ENCODE results near the gene CAD. TPM values are rescaled to one million over a fixed set of nuclear protein-coding genes. Genes with fewer than 3 reads are reported as not detected.
A peak's percentile ranks its signal among the peaks of the same experiment; 100 is the strongest.

CAD gene
- total and polyA plus RNA-seq, 10 of the 15 experiments (the other 5 are each of a cell fraction or from before 2014, with no cell fraction given) = 7.6 to 119 (median 50.7) TPM

GRCh38 chr2:27185331-27186026 lies 31.7 kb upstream of the CAD start:
- Histone ChIP-seq H3K4me2 (ENCODE audit: control insufficient read depth, insufficient read depth) (no peak overlapping the region), H2AFZ (ENCODE audit: control insufficient read depth, low read depth, low read length) (peak overlapping the region; percentile 18; the same call in 1 of the 2 replicates), H3K9ac (ENCODE audit: control insufficient read depth, insufficient read depth, low read length) (no peak overlapping the region), H3K4me1 (ENCODE audit: control insufficient read depth, insufficient read depth, low read length) (no peaks in the 10 kb centered on the region), H3K4me3 (no peak overlapping the region), H3K36me3 (ENCODE audit: control insufficient read depth in 2 of 2, insufficient read depth in 2 of 2, low read length in 1 of 2) (no peaks in the 10 kb centered on the region), H3K27ac (ENCODE audit: control insufficient read depth, insufficient read depth) (no peak overlapping the region), H3K27me3 (replicated peaks in 1 of 2; ENCODE audit: control insufficient read depth in 2 of 2, insufficient read depth in 2 of 2, low read length in 1 of 2) (no peaks in the 10 kb centered on the region), H3K79me2 (ENCODE audit: control insufficient read depth, insufficient read depth, low read length) (no peaks in the 10 kb centered on the region), H3K9me3 (replicated peaks; ENCODE audit: control insufficient read depth, insufficient read depth, low read length) (no peaks in the 10 kb centered on the region), H4K20me1 (ENCODE audit: control insufficient read depth, insufficient read depth) (no peaks in the 10 kb centered on the region)
- WGBS (ENCODE audit: insufficient coverage, insufficient replicate concordance, low lambda C conversion rate, missing lambda C conversion rate) = 30% methylated on average over 6 of the region's 6 CpGs
- CTCF ChIA-PET = interaction anchor here (0.8 to 1.7 kb wide), 3 partner anchors 10 to 24 kb away, joined by 3 read pairs; no protein-coding TSS in a partner anchor
- no peak for FAIRE-seq
- intact Hi-C loops (cut with micrococcal nuclease; ENCODE audit: unreplicated experiment) (no loop called here), in situ Hi-C loops (cut with MboI) (no loop called here)
- RAD21 ChIA-PET (ENCODE audit: unreplicated experiment) = interaction anchor here (1.4 kb wide), 1 partner anchor 15 kb away, joined by 3 read pairs; no protein-coding TSS in a partner anchor
- TF ChIP-seq ZBED1 (IDR thresholded peaks at IDR 0.05; ENCODE audit: borderline replicate concordance) (no peak), SPI1 (IDR thresholded peaks at IDR 0.05; ENCODE audit: borderline replicate concordance, insufficient read depth, low read depth, low read length) (peak; percentile 27; the same call in 1 of the 2 replicates)
- no peak for ATAC-seq
- SMC1A ChIA-PET (ENCODE audit: uncharacterized antibody, unreplicated experiment) = interaction anchor here (0.9 kb wide), 1 partner anchor 79 kb away, joined by 4 read pairs; no protein-coding TSS in a partner anchor
- POLR2A ChIA-PET = no interaction called here
- DNase-seq (ENCODE audit: low read depth, low spot score) = no peak
- no TSS peak for BruUV-seq (replicated peaks)

GRCh38 chr2:27186613-27187345 lies 30.4 kb upstream of the CAD start:
- Histone ChIP-seq H4K20me1 (ENCODE audit: control insufficient read depth, insufficient read depth) (no peaks in the 10 kb centered on the region), H2AFZ (ENCODE audit: control insufficient read depth, low read depth, low read length) (no peak overlapping the region), H3K4me2 (ENCODE audit: control insufficient read depth, insufficient read depth) (no peak overlapping the region), H3K27ac (ENCODE audit: control insufficient read depth, insufficient read depth) (no peak overlapping the region), H3K36me3 (ENCODE audit: control insufficient read depth in 2 of 2, insufficient read depth in 2 of 2, low read length in 1 of 2) (no peaks in the 10 kb centered on the region), H3K79me2 (ENCODE audit: control insufficient read depth, insufficient read depth, low read length) (no peaks in the 10 kb centered on the region), H3K9ac (ENCODE audit: control insufficient read depth, insufficient read depth, low read length) (no peak overlapping the region), H3K27me3 (replicated peaks in 1 of 2; ENCODE audit: control insufficient read depth in 2 of 2, insufficient read depth in 2 of 2, low read length in 1 of 2) (no peaks in the 10 kb centered on the region), H3K9me3 (replicated peaks; ENCODE audit: control insufficient read depth, insufficient read depth, low read length) (no peaks in the 10 kb centered on the region), H3K4me1 (ENCODE audit: control insufficient read depth, insufficient read depth, low read length) (no peaks in the 10 kb centered on the region), H3K4me3 (no peak overlapping the region)
- in situ Hi-C loops (cut with MboI) = no loop called here
- ATAC-seq (no peak), DNase-seq (ENCODE audit: low read depth, low spot score) (no peak), FAIRE-seq (no peak)
- WGBS (ENCODE audit: insufficient coverage, insufficient replicate concordance, low lambda C conversion rate, missing lambda C conversion rate) = 20% methylated on average over 6 of the region's 6 CpGs
- SMC1A ChIA-PET (ENCODE audit: uncharacterized antibody, unreplicated experiment) = interaction anchor here (1.4 kb wide), 1 partner anchor 93 kb away, joined by 4 read pairs; no protein-coding TSS in a partner anchor
- no TSS peak for BruUV-seq (replicated peaks)
- CTCF ChIA-PET = interaction anchor here (0.5 to 1.5 kb wide), 3 partner anchors 11 to 293 kb away, joined by 3 to 5 read pairs (median 4); partner anchors contain the start of gene PREB
- RAD21 ChIA-PET (ENCODE audit: unreplicated experiment) = no interaction called here
- intact Hi-C loops (cut with micrococcal nuclease; ENCODE audit: unreplicated experiment) = no loop called here
- POLR2A ChIA-PET = no interaction called here
- TF ChIP-seq ZNF384 (IDR thresholded peaks at IDR 0.05; ENCODE audit: borderline replicate concordance, low read depth, low read length) = no peak
- TF ChIP-seq ZBTB11 (CRISPR knock-in tag; IDR thresholded peaks at IDR 0.05) = no peak
- TF ChIP-seq POU2F2 (IDR thresholded peaks at IDR 0.05; ENCODE audit: borderline replicate concordance, low read depth, low read length) = no peak
- no peak for TF ChIP-seq REST (IDR thresholded peaks at IDR 0.05; ENCODE audit: low read depth, low read length)
- TF ChIP-seq CREM (IDR thresholded peaks at IDR 0.05; ENCODE audit: low read depth) = no peak
- TF ChIP-seq RFX5 (IDR thresholded peaks at IDR 0.05; ENCODE audit: low read depth, low read length) = no peak

Measured in GM12878 (cell line).